AG10803 (cell line): Measurements from ENCODE around the gene FANCD2OS.

ENCODE experiments used
- DNase-seq: peaks from one replicate; pipeline ENCODE4 v3.0.0; 2010; ENCODE audit warnings: low read depth
- H3K4me3 ChIP-seq: 2 replicates; pipeline ENCODE4 v1.5.1; 2011; ENCODE audit warnings: mild to moderate bottlenecking, low read length, control low read depth
- CTCF ChIP-seq: conservative IDR thresholded peaks from 2 replicates; pipeline ENCODE4 v1.5.1; 2011; ENCODE audit warnings: mild to moderate bottlenecking, low read length, control low read depth, inconsistent platforms

FANCD2OS gene

DNA sequence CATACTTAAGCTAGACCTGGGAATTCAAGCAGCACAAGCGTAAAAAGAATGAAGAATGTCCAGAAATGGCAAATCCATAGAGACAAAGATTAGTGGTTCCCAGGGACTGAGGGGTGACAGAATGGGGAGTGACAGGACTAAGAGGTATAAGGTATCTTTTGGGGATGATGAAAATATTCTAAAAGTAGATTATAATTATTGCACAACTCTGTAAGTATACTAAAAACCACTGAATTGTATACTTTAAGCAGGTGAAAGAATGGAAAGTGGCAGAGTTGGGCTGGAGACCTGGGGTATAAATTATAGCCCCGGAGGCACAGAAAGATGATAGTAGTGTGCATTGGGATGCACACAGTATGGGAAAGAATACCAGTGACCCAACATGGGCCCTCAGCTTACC lies 13.0 kb upstream of the FANCD2OS start:
- DNase-seq = no peak
- no peak for TF ChIP-seq CTCF
- no peak overlapping the region for H3K4me3 ChIP-seq

DNA sequence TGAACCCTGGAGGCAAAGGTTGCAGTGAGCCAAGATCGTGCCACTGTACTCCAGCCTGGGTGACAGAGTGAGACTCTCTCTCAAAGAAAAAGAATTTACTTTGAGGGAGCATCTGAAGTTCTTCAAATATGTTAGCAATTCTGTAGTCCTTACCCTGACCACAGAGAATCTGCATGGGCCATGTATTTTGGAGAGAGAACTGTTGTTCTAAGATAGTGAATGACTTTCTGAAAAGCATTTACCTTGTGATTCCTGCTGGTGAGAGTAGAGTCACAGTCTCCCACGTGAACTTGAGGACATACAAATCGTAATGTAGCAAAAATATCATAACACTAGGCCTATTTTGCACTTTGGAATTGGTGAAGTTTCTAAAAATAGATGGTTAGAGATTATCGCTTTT lies 11.3 kb upstream of the FANCD2OS start:
- TF ChIP-seq CTCF = no peak
- H3K4me3 ChIP-seq = no peak overlapping the region
- no peak for DNase-seq

DNA sequence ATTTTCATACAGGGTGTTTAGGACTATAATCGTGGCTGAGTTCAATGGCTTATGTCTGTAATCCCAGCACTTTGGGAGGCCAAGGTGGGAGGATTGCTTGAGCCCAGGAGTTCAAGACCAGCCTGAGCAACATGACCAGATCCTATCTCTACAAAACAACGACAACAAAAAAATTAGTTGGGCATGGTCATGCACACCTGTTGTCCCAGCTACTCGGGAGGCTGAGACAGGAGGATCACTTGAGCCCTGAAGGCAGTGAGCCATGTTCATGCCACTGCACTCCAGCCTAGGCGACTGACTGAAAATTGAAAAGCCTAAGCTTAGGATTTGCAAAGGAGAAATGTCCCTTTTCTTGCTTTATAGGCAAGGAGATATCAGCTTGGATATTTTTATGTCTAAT lies 8.9 kb upstream of the FANCD2OS start:
- TF ChIP-seq CTCF = no peak
- DNase-seq = no peak
- H3K4me3 ChIP-seq = peak overlapping the region; percentile 100

DNA sequence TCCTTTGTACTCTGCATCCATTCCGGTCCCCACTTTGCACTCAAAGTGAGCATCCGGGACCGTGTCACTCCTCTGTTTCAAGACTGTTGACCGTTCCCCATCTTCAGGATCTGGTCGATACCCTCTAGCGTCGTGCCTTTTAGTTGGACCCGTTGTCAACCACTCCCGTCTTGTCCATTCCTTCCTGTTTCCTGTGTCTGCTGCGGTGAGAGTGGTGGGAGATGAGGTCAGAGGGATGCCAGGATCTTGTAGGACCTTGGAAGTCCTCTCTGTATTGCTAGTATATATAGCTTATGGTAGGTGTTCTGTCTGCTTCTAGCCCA lies 8.0 kb upstream of the FANCD2OS start:
- no peak for TF ChIP-seq CTCF
- DNase-seq = peak; percentile 55
- H3K4me3 ChIP-seq = peak overlapping the region; percentile 100

GRCh38 chr3:10115326-10116137 lies 7.5 kb upstream of the FANCD2OS start, which contains the start of gene BRK1:
Gene BRK1 (plus strand): TSS chr3:10115675. CDS start chr3:10115702, 27 bp downstream.
- DNase-seq = peak; percentile 95
- 0 out of 2 replicates have a peak, but pooled peaks have one; percentile 6 for TF ChIP-seq CTCF
- H3K4me3 ChIP-seq = peak within 1 kb of the TSS; percentile 100

DNA sequence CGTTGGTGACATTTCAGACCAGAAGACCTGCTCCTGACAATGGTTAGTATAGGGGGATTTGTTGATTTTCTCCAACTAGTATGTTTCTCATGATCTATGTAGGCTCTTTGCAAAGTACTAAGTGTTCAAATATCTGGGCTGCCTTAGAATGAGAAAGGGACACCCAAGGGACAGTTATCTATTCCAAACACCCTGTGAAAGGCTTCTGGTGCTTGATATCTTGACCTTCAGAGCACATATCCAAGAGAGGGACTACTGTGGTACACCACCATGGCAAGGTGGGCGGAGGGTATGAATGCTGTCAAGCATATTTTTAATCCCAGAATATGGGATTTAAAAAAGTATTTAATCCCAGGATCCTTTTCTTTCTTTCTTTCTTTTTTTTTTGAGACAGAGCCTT lies 1.1 kb downstream of the FANCD2OS start:
- TF ChIP-seq CTCF = no peak
- no peak for DNase-seq
- no peak overlapping the region for H3K4me3 ChIP-seq

- no peak for TF ChIP-seq CTCF
- no peak for DNase-seq
These were observed 9.0 kb downstream of the FANCD2OS start for GRCh38 chr3:10099041-10099440.

More at GRCh38 chr3:10099041-10099440, 9.0 kb downstream of the FANCD2OS start:
- no peak overlapping the region for H3K4me3 ChIP-seq
